Measurements from ENCODE around the gene WNT3.
"Not testable (repeated sequence)": the region's sequence is repeated elsewhere in the genome, so short reads cannot be mapped to it uniquely, and the experiment has no call there.

WNT3 gene

GRCh38 chr17:46818316-46818928, at the start of gene WNT3:
TSS of gene WNT3 (minus strand) at chr17:46818692. CDS start at chr17:46818597, 95 bp downstream.
- no peak for DNase-seq (ENCODE audit: low spot score)

GRCh38 chr17:46866747-46867146, 48.3 kb upstream of the WNT3 start:
- no peak for DNase-seq (ENCODE audit: low spot score)

- DNase-seq (ENCODE audit: low spot score), result no peak
These were observed 47.8 kb upstream of the WNT3 start for GRCh38 chr17:46866325-46866724.

GRCh38 chr17:46865100-46865499, 46.6 kb upstream of the WNT3 start:
- DNase-seq (ENCODE audit: low spot score), result no peak

- DNase-seq (ENCODE audit: low spot score), result no peak
These were observed 45.1 kb upstream of the WNT3 start for GRCh38 chr17:46863383-46864121.

GRCh38 chr17:46862949-46863348, 44.5 kb upstream of the WNT3 start:
- DNase-seq (ENCODE audit: low spot score), result no peak

- DNase-seq (ENCODE audit: low spot score), result no peak
These were observed 41.5 kb upstream of the WNT3 start for GRCh38 chr17:46859996-46860395.

- DNase-seq (ENCODE audit: low spot score), result no peak
These were observed 39.1 kb upstream of the WNT3 start for GRCh38 chr17:46857600-46857999.

GRCh38 chr17:46854948-46855347, 36.5 kb upstream of the WNT3 start:
- no peak for DNase-seq (ENCODE audit: low spot score)

GRCh38 chr17:46854515-46854914, 36.0 kb upstream of the WNT3 start:
- no peak for DNase-seq (ENCODE audit: low spot score)

- DNase-seq (ENCODE audit: low spot score), result no peak
These were observed 35.5 kb upstream of the WNT3 start for GRCh38 chr17:46853896-46854444.

GRCh38 chr17:46851029-46851741, 32.7 kb upstream of the WNT3 start, which contains the start of gene WNT9B:
TSS of gene WNT9B (plus strand) at chr17:46851583. CDS start at chr17:46851639, 56 bp downstream.
- DNase-seq (ENCODE audit: low spot score), result no peak

- no peak for DNase-seq (ENCODE audit: low spot score)
These were observed 32.2 kb upstream of the WNT3 start for GRCh38 chr17:46850688-46851028.

GRCh38 chr17:46848534-46848933, 30.0 kb upstream of the WNT3 start:
- DNase-seq (ENCODE audit: low spot score), result no peak

GRCh38 chr17:46847204-46848191, 29.0 kb upstream of the WNT3 start:
- no peak for DNase-seq (ENCODE audit: low spot score)

GRCh38 chr17:46842835-46843234, 24.3 kb upstream of the WNT3 start:
- DNase-seq (ENCODE audit: low spot score), result no peak

GRCh38 chr17:46841561-46842379, 23.3 kb upstream of the WNT3 start:
- no peak for DNase-seq (ENCODE audit: low spot score)

- DNase-seq (ENCODE audit: low spot score), result not testable (repeated sequence)
These were observed 22.1 kb upstream of the WNT3 start for GRCh38 chr17:46840596-46840995.

GRCh38 chr17:46839211-46839610, 20.7 kb upstream of the WNT3 start:
- DNase-seq (ENCODE audit: low spot score), result no peak

GRCh38 chr17:46837521-46837920, 19.0 kb upstream of the WNT3 start:
- no peak for DNase-seq (ENCODE audit: low spot score)

GRCh38 chr17:46836500-46836899, 18.0 kb upstream of the WNT3 start:
- no peak for DNase-seq (ENCODE audit: low spot score)
